Kidney epithelial cell (primary cell): ENCODE measurements around the gene UNC13A. TPM values are rescaled to one million over a fixed set of nuclear protein-coding genes. Genes with fewer than 3 reads are reported as not detected.
"Not testable (repeated sequence)": the region's sequence is repeated elsewhere in the genome, so short reads cannot be mapped to it uniquely, and the experiment has no call there.

Experiments
- DNase-seq: peaks from one replicate; pipeline ENCODE4 v3.0.0-alpha.2; 2010; ENCODE audit warnings: low read depth
- H3K27me3 ChIP-seq: 2 replicates; pipeline ENCODE4 v1.6.0; 2011; ENCODE audit warnings: low read length; ENCODE audit not compliant: control insufficient read depth, insufficient read depth
- H3K36me3 ChIP-seq: 2 replicates; pipeline ENCODE4 v1.5.1; 2011; ENCODE audit warnings: low read length; ENCODE audit not compliant: control insufficient read depth, insufficient read depth
- H3K4me3 ChIP-seq: 2 replicates; pipeline ENCODE4 v1.5.1; 2011; ENCODE audit warnings: low read depth, mild to moderate bottlenecking, control low read depth, low read length
- total RNA-seq: library from RNA; depleted of rRNA; stranded (reverse); fragments of >200 nt; gene quantifications from 2 replicates; pipeline ENCODE4 v1.2.3, GENCODE V29; 2015
- TF ChIP-seq, protein P1 (sequence below): IDR thresholded peaks from 2 replicates; pipeline ENCODE4 v1.5.1; 2011; ENCODE audit warnings: mild to moderate bottlenecking, moderate library complexity, low read length, control low read depth, inconsistent platforms; ENCODE audit not compliant: insufficient read depth, poor library complexity, severe bottlenecking

The UNC13A gene
- total RNA-seq, 1 donor from 2014 or later, result 2.0 TPM

DNA sequence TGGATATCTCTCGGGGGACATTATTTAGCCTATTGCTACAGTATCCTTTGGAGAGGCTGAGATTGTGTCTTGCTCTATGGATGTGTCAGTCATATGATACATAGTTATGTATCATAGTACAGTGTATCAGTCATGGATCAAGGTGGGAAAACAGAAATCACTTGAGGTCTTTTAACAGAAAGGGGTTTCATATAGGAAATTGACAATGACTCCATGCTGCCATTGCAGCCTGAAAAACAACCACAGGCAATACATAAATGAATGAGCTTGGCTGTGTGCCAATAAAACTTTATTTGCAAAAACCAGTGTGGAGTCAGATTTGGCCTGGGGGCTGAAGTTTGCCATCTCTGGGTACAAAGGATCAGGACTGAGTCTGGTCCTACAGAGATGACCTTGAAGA is 97.3 kb downstream of the UNC13A start:
- DNase-seq, result no peak
- Histone ChIP-seq H3K36me3 (no peaks in the 10 kb centered on the region), H3K27me3 (no peaks in the 10 kb centered on the region), H3K4me3 (no peak overlapping the region)
- TF ChIP-seq, protein P1, sequence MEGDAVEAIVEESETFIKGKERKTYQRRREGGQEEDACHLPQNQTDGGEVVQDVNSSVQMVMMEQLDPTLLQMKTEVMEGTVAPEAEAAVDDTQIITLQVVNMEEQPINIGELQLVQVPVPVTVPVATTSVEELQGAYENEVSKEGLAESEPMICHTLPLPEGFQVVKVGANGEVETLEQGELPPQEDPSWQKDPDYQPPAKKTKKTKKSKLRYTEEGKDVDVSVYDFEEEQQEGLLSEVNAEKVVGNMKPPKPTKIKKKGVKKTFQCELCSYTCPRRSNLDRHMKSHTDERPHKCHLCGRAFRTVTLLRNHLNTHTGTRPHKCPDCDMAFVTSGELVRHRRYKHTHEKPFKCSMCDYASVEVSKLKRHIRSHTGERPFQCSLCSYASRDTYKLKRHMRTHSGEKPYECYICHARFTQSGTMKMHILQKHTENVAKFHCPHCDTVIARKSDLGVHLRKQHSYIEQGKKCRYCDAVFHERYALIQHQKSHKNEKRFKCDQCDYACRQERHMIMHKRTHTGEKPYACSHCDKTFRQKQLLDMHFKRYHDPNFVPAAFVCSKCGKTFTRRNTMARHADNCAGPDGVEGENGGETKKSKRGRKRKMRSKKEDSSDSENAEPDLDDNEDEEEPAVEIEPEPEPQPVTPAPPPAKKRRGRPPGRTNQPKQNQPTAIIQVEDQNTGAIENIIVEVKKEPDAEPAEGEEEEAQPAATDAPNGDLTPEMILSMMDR, result no peak

DNA sequence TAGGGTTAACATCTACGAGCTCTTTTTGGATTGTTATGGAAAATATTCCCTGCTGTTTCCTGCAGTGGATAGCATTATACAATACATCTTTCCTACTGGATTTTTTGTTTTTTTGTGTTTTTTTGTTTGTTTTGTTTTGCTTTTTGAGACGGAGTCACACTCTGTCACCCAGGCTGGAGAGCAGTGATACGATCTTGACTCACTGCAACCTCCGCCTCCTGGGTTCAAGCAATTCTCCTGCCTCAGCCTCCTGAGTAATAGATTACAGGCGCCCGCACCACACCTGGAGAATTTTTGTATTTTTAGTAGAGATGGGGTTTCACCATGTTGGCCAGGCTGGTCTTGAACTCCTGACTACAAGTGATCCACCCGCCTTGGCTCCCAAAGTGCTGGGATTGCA is 102.8 kb downstream of the UNC13A start:
- DNase-seq, H3K27me3 ChIP-seq, H3K4me3 ChIP-seq, H3K36me3 ChIP-seq: not testable (repeated sequence)

DNA sequence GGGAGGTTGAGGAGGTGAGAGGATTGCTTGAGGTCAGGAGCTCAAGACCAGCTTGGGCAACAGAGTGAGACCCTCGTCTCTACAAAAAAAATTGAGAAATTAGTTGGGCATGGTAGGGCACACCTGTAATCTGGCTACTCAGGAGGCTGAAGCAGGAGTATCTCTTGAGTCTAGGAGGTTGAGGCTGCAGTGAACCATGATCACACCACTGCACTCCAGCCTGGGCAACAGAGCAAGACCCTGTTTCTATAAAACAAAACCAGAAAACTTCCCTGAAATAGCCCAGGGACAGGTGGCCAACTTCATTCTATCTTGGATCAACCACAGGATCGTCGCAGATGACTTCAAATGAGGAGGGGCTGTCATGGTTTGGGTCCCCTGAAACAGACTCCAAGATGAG is 104.0 kb downstream of the UNC13A start:
- no peak overlapping the region for H3K4me3 ChIP-seq
- TF ChIP-seq, protein P1, result no peak
- H3K36me3 ChIP-seq, result peaks cover 2% of the 10 kb centered on the region
- no peaks in the 10 kb centered on the region for H3K27me3 ChIP-seq
- DNase-seq, result no peak

DNA sequence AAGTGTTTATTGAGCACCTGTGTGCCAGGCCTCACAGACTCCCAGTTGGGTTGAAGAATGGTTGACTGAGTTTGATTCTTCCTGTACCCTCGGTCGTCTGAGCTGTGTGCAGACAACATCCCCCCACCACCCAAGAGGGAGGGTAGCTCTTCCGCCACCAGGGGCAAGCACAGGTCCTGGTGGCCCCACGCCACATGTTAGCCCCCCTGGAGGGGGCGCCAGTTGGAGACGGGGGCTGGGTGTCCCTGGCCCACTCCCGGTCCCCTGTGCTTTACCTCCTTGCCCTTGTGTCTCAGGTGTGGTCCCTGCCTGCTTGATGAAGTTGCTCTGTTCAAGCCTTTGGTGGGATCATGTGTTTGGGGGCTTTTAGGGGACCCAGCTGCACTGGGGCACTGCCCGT is 105.5 kb downstream of the UNC13A start:
- Histone ChIP-seq H3K27me3 (no peaks in the 10 kb centered on the region), H3K4me3 (no peak overlapping the region), H3K36me3 (peaks cover 5% of the 10 kb centered on the region)
- TF ChIP-seq, protein P1, result no peak
- no peak for DNase-seq

DNA sequence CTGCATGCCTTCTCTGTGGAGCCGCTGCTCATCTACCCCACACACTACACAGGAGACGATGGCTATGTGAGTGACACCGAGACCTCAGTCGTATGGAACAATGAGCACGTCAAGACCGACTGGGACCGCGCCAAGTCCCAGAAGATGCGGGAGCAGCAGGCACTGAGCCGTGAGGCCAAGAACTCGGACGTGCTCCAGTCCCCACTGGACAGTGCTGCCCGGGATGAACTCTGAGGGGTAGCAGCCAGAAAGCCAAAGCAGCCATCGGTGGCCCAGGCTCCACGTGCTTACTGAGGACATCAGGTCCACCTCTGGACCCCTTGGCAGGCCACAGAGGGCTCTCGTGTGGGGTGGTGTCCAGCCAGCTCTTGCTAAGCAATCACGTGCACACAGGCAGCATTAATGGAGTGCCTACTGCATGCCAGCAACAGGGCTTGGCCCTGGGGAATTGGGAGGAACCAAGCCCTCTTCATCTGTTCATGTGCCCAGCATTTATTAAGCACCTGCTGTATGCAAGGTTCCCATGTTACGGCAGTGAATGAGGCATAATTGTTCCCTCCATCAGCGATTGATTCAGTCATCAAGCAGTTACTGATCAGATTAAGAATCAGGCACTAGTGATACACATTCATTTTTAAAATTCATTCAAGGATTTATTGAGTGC is 106.8 kb downstream of the UNC13A start:
- H3K36me3 ChIP-seq, result peaks cover 6% of the 10 kb centered on the region
- H3K4me3 ChIP-seq, result no peak overlapping the region
- TF ChIP-seq, protein P1, result no peak
- DNase-seq, result no peak
- H3K27me3 ChIP-seq, result no peaks in the 10 kb centered on the region

DNA sequence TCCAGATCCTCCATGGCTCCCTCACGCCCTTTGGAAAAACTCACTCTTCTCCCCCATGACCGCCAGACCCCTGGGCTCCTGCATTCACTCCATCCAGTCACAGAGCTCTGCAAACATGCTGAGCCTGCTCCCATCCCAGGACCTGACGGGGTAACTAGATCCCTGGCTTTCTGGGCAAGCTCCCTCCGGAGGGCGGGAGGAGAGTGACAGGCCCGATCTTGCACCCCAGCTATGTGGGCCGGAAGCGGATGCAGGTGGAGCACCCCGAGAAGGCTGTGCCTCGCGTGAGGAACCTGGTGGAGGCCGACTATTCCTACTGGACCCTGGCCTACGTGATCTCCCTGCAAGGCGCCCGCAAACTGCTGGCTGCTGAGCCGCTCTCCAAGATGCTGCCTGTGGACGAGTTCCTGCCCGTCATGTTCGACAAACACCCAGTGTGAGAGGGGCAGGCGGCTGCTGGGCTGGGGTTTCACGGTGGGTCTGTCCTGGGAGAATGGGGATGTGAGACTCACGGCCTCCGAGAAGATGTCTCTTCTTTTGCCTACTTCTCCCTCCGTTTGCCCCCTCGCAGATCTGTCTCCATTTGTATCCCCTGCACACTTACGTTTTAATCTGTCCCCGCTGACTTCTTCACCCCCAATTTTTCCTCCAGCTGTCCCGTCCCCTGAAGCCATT is 107.5 kb downstream of the UNC13A start:
- H3K4me3 ChIP-seq, result no peak overlapping the region
- H3K27me3 ChIP-seq, result no peaks in the 10 kb centered on the region
- peaks cover 6% of the 10 kb centered on the region for H3K36me3 ChIP-seq
- DNase-seq, result no peak
- TF ChIP-seq, protein P1, result peak; percentile 7
